Fibroblast of upper back skin (primary cell): ENCODE data around the gene HYAL3.
"Not testable (repeated sequence)": the region's sequence is repeated elsewhere in the genome, so short reads cannot be mapped to it uniquely, and the experiment has no call there.

Experiments used
- DNase-seq: peaks from one replicate; pipeline ENCODE4 v3.0.0-alpha.2; 2013

HYAL3 gene

DNA sequence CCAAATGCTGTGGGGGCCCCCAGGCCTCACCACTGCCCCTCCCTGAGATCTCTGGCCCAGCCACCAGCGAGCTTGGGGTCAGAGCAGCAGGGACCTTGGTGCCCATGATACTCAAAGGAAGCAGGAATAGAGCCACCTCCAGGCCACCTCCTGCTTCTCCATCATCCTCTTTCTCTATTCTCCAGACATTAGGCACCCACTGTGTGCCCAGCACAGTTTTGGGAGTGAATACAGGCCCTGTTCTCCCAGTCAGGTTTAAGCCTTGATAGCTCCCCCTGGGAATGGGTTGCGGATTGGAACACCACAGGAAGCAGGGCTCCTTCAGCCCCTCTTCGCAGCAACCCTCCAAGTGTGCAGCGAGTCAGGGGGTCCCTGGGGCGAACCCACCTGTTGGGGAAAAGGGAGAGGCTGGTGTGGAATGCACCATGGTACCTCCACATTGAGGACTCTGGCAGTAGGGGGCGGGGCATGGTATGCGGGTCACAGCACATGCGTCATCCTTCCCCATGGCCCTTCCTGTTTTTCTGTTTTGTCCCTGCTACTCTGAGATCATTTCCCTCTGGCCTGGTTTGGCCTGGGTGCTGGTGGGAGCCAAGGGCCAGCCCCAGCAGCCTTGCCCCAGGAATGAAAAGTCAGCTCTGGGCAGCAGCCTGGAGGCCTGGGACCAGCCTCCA lies 44.5 kb downstream of the HYAL3 start:
- DNase-seq, result no peak

DNA sequence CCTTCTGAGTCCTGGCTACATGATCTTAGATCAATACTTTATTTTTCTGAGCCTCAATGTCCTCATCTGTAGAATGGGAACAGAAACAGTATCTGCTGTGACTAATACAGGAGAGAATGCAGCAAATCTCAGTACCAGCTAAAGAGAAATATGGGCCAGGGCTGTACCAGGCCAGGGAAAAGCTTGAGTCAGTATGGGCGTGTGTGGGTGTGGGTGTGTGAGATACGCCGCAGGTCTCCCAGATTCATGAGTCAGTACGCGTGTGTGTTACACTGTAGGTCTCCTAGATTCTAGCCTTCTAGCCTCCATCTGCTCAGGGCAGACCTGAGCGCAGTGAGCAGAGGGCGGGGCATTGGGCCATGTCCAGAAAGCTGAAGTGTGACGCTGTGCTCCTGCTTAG lies 48.0 kb downstream of the HYAL3 start:
- no peak for DNase-seq

DNA sequence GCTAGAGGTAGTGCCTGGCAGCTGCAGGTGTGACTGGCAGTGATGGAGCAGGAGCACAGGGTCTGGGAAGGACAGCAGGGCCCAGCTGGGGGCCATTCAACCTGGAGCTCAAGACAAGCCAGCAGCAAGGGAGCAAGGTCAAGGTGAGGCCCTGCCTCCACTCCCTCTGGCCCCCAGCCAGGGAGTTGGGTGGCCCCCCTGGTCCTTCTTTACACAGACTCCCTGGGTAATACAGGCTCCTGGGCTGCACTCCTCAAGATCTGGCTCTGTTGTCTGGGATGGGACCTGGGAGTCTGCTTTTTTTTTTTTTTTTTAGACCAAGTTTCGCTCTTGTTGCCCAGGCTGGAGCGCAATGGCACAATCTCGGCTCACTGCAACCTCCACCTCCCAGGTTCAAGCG lies 48.7 kb downstream of the HYAL3 start:
- DNase-seq, result no peak

DNA sequence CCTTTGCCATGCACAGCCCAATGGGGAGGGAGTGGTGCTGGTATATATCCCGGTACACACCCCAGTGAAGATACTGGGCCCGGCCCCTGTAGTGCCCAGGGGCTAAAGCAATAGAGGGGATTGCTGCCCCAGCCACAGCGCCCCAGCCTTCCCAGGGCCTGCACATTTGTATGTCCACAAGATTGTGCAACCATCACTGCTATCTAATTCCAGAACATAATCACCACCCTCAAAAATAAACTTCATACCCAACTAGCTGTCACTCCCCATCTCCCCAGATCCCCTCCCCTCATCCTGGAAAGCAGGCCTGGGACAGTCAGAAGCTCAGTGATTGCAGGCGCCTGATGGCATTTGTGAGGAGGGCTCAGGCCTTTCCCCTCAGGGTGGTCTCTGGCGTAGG lies 49.7 kb downstream of the HYAL3 start:
- no peak for DNase-seq

DNA sequence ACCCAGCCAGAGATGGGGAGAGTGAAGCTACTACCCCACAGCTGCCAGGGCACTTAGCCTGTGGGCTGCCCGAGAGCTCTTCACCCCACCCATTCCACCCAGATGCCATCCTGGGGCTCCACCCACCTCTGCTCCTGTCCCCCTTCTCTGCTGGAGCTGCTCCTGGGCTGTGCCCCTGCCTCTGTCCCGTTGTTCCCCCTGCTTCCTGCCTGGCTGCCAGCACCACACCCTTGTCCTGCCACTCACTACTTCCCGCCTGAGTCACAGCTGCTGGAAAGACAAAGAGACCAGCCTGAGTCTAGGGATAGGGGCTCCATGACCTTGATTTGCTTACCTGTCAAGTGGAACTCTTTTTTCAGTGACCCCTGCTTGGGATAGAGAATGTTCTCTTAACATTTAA lies 50.8 kb downstream of the HYAL3 start:
- no peak for DNase-seq

DNA sequence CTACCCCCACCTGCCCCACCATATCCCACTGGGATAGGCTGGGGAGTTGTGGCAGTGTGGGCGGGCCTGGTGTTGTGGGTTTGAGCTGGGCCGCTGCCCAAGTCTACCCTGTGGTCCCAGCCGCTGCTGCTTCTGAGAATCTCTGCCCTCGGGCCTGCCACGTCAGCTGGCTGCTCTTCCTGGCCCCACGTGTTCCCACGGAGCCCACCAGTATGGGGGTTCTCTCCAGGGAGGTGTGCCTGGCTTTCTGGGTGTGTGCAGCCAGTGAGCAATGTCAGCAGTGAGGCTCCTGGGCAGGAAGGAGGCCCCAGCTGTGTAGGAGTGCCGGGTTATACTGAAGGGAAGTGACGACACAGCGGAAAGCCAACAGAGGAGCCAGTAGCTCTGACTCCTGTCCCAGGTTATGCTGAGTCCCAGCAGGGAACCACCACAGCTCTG lies 52.7 kb downstream of the HYAL3 start:
- DNase-seq, result peak; percentile 95

DNA sequence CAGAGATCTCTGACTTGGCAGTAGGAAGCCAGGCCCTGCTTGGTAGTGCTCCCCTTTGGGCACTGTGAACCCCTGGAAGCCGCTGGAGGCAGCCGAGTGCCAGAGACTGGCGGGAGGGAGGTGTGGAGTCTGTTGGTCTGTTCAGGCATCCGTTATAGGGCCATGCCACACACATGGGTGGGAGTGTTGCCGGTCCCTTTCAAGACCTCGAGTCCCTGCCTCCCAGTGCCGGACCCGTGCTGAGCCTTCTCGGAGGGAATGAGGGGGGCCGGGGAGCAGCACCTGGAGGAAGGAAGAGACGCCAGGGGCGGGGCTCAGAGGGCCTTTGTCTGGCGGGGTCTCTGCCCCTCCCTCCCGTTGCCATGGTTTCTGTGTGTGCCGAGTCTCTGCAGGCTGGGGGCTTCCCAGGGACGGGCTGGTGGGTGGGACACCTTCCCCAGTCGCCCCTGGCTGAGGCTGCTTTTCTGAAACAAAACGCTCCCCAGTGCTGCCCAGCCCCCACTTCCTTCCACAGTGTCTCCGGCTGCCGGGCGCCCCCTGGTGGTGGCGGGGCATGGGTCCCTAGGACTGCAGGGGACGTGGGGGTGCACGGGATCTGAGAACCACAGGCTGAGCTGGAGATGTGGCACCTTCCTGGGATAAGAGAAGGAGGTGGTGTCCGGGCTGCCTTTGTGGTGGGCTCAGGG lies 53.2 kb downstream of the HYAL3 start:
- DNase-seq, result peak; percentile 92

DNA sequence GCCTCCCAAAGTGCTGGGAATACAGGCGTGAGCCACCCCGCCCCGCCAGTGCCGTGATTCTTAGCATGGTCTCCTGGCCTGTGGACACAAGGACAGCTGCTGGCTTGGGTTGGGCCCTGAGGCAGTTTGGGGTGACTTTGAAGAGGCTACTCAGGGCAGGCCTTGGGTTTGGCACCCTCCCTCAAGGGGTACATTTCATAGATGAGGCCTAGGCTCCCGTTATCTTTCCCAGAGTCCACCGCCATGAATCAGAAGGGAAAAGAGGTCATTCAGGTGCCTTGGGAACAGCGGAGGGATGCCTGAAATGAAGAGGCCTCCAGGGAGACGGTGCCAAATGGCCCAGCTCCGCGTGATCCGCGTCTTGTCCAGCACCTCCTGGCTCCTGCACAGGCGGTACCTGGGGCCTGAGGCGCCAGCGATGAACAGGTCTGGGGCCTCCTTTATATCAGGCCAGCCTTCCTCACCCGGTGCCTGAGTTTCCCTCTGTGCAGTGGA lies 53.9 kb downstream of the HYAL3 start:
- DNase-seq, result no peak

DNA sequence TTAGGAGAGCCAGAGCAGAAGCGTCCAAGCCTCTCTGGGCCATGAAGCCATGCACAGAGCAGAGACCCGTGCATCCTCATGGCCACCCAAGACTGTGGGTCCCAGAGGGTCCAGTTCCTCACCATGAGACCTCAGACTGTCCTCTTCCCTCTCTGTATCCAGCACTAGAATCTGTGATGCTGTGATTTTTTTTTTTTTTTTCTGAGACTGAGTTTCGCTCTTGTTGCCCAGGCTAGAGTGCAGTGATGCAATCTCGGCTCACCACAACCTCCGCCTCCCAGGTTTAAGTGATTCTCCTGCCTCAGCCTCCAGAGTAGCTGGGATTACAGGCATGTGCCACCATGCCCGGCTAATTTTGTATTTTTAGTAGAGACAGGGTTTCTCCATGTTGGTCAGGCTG lies 54.4 kb downstream of the HYAL3 start:
- DNase-seq, result not testable (repeated sequence)

DNA sequence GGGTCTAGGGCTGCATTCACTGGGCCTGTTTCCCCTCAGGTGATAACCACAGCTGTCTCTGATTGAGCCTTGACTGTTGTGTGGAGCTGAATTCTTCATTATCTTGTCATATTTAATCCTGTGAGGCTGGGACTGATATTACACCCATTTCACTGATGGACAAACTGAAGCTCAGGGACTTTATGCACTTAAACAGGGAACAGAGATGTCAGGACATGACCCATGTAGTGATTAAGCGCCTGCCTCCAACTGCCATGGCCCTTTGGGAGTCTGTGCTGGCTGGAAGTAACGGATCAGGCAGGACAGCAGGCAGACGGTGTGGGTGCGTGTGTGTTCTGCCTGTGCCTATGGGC lies 55.7 kb downstream of the HYAL3 start:
- no peak for DNase-seq

DNA sequence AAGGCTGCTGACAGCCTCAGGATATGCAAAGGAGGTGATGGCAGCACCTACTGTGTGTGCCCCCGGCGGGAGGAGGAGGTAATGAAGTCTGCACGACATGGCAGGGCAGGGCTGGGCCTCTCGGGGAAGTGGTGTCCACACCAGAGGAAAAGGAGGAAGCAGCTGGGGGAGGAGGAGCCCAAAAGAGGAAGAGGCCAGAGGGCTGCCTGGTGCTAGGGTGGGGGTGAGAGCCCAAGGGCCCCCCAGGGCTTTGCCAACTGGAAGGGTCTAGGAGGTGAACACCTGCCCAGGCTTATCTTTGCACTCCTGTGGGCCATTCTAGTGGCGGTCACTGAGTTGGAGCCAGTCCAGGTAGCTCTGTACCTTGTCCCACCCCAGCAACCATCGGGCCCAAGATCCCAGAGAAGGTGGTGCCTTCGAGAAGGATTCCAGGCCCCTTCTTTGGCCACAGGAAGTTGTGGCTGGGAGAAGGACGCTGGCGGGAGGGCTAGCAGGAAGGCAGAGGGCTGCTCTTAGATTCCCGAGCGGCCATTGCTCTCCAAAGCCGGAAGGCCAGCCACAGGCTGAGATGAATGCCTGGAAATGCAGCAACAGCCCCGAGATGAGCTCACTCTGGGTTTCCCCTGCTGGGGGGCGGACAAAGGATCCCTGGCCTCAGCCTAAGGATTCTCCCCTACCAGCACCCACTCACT lies 56.2 kb downstream of the HYAL3 start:
- peak; percentile 31 for DNase-seq
